ENCODE results near the gene SLC39A11.
"Not testable (repeated sequence)": the region's sequence is repeated elsewhere in the genome, so short reads cannot be mapped to it uniquely, and the experiment has no call there.

The SLC39A11 gene

DNA sequence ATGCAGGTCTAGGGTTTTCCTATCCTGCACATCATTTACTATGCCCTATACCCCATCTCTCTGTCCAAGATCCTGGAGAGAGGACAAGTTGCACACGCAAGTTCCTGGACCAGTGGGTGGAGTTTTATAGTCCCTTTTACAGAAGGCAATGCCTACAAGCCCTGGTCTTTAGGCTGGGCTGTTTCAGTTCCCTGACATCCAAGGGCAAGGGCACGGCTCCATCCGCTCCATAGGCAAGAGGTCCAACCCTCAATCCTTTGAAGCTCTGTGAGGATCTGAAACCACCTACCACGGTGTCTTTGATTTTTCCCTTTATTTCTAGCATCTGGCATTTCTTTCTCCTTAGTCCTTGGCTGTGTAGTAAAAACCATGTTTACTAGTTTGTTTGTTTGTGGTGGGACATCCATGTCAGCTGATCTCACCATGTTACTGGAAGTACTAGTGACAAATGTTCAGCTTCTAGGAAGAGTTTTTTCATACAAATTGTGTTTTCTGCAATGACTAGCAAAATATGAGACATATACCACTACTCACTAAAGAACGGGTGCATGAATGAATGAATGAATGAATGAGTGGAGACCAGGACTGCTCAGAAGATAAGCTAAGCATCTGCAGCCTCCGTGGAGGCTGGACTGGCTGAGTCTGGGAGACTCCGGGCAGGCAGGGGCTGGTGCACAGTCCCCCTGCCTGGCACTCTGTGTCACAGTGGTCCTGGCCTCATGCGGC, 359.4 kb downstream of the SLC39A11 start:
- no peak for DNase-seq

DNA sequence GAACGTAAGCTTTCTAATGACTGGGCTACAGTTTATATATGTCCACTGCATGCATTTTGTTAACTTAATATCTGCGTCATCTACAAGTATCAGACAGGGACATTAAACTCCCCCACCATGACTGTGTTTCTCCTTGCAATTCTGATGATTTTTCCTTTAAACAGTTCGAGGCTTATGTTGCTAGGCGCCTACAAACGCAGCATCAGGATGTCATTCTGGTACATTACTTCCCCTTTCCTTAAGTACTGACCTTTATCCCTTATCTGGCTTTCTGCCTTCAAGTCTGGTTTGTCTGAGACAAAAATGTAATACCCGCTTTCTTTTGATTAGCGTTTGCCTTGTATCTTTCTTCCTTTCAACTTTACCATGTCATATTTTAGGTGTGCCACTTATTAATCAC, 362.4 kb downstream of the SLC39A11 start:
- DNase-seq: peak; percentile 83

DNA sequence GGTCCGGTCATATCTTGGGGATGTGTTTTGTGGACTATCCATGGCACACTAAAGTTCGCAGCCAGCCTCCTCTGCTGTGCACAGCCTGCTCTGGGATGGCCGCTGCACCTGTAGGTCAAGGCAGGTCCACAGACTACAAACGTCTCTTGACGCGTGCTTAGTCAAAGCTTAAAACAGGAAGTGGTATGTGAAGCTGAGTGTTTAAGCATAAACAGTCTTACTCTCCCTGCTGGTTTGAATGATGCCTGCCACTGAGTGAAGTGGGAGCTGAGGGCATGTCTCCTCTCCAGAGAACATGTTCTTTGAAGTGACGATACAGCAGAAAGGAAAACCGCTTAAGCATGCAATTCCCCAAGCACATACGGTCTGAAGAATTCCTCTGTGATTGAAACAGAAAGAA, 365.6 kb downstream of the SLC39A11 start:
- DNase-seq: peak; percentile 1

DNA sequence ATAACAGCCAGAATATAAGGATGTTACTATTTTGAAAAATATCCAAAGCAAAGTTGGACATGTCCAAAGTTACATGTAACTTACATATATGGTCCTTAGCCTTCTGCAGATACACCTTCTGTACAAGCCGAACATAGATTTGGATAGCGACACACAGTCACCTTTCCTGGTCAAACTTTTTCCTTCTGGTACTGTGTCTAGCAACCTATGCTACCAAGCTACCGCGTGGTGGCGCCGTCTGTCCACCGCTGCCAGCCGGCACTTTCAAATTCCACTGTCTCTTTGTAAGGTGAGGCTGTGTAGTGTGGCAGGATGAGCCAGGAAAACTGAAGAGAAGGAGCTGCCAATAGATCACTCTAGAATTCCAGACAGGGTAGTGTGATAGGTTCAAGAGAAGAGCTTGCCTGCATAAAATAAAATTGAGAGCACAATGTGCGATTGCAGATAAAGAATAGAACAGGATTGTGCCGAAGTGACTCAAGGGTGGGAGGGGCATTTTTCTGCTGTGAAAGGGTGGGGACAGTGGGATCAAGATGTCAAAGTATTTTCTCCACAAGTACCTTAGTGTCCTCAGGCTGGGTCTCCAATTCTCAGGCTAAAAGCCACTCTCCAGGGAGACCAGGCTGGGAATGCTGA, 366.9 kb downstream of the SLC39A11 start:
- DNase-seq: peak; percentile 65

DNA sequence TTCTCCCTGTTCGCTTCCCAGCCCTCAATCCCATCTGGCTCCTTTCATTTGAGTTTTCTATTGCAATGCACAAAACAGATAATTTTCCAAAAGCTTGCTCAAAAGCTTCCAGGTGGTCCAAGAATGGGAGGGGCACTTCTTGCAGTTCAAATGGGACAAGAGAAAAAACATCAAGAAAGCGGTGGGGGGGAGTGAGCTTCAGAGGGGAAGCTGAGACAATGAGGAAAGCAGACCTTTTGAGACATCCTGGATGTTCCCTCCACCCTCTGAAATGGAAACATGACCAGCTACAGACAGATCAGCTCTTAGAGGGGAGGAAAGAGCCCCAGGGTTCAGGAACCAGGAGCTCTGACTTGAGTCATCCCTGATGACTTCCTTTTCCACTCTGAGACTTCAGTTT, 368.2 kb downstream of the SLC39A11 start:
- DNase-seq: no peak

DNA sequence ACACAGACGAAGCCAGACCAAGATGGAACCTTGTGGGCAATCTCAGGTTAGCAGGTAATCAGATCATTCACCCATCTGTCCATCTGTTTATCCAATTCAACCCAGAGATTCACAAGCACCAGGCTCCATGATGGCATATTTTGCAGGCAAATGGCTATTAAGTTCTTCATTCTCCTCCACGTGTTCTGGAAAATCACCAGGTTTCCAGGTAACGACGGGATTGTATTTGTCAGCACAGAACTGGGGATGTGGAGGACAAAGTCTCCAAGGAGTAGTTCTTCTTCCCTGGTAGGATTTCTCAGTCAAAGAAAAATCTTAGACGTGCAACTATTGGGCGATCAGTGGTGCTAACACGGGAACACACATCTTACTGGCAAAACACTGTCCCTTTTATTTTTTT, 368.8 kb downstream of the SLC39A11 start:
- no peak for DNase-seq

DNA sequence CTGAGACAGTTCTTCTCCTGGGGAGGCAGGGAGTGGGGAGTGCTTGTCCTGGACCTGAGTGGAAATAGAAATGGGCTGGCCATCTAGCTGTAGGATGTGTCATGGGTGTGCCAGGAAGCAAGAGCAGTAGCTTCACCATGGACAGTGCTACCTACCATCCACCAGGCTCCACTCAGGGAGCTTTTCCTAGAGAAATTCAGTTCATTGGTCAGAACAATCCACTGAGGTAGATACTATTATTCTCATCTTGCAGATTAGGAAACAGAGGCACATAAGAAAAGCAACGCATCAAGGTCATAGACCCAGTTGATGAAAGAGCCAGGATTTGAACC, 372.0 kb downstream of the SLC39A11 start:
- no peak for DNase-seq

DNA sequence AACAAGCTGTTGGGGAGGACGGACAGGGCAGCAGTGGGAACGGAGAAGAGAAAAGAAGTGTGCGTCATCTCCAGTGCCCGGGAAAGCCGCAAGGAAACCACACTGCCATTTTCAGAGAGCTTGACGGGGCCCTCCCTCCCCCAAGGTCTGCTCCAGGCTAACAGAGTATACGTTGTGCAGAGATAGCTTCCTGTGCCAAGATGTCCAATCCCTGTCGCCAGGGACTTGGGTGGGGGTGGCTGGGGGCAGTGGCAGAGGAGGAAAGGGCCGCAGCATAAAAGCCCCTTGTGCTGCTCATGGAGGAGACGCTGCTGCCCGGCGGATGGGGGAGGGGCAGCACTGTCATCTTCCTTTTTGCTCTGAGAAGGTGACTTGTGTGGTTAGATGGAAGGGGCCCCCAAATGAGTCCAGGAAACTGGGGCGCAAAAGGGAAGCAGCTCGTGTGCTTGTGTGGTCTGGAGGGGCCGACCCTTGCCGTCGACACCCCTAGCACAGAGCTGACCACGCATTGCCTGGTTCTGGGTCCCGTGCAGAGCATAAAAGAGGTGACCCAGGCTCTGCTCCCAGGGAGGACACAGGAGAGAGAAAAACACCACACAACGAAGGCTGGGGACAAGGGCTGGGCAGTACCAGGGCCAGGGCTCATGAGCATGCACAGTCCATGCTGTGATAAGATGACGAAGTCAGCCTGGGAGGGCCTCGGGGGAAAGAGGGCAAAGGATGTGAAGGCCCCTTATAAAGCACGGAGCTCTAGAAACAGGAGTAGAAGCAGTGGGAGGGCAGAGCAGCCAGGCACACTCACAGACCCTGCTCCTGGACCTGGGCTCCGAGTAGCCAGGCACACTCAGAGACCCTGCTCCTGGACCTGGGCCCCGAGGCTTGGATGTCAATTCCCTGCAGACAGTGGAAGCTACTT, 372.7 kb downstream of the SLC39A11 start:
- no peak for DNase-seq

DNA sequence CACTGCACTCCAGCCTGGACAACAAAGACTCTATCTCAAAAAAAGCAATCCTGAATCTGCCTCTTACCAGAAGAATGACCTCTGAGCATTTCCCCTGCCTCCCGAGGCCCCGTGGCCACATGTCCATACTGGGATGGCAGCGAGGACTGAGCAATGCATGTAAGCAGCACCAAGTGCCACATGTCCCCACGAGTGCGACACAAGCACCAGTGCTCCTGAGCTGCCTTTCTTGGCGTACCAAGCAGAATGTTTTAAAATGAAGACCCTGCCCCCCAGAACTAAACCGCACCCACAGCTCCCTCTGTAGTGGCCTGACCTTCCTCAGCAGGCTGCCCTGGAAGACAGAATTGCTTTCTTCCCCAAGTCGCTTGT, 373.3 kb downstream of the SLC39A11 start:
- no peak for DNase-seq

DNA sequence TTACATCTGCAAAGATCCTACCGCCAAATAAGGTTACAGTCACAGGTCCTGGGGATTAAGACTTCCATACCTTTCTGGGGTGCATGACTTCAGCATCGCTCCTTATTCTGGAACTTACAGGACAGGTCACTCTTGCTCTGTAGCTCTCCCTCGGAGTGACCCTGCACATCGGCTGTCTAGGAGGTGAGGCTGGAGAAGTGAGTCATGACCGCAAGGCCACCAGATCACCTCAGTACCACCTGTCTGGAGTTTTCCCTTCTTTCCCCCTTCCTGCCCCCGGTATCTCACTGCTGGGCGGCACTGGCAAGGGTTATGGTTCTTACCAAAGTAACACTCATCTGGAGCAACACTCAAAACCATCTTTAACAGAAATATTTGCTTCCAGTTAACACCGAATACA, 374.8 kb downstream of the SLC39A11 start:
- no peak for DNase-seq

DNA sequence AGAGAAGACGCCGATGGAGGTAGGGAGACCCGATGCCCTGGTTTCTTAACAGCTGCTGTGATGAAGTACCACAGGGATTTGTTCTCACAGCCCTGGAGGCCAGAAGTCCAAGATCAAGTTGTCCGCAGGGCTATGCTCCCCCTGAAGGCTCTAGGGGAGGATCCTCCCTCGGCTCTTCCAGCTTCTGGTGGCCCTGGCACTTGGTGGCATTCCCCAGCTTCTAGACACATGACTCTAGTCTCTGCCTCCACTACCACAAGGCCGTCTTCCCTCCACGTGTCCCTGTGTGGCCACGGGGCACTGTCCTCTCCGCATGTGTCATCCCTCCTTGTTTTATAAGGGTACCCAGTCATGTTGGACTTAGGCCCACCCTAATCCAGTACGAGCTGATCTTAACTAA, 375.2 kb downstream of the SLC39A11 start:
- no peak for DNase-seq

DNA sequence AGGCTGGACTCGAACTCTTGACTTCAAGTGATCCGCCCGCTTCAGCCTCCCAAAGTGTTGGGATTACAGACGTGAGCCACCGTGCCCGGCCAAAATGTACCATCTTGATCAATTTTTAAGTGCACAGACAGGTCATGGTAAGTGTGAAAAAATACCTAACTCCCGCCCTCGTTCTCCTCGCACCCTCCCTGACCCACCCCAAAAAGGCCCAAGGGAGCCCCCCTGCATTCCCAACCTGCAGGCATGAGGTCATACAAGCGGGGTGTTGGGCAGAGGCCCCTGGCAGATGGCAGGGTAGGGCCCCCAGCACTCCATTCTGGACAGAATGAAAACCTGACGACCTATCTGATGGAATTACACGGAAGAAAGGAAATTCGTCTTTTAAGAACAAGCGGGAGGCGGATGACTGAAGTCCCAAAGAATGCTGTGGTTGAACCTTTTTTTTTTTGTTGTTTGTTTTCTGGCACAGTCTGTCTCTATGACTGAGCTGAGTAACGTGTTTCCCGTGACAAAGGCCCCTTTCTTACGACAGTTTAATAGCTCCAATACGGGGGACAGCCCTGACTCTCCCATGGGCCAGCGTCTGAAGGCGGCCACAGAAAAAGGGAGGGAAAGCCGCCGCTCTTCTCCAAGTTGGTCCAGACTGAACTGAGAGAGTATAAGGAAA, 376.4 kb downstream of the SLC39A11 start:
- no peak for DNase-seq

DNA sequence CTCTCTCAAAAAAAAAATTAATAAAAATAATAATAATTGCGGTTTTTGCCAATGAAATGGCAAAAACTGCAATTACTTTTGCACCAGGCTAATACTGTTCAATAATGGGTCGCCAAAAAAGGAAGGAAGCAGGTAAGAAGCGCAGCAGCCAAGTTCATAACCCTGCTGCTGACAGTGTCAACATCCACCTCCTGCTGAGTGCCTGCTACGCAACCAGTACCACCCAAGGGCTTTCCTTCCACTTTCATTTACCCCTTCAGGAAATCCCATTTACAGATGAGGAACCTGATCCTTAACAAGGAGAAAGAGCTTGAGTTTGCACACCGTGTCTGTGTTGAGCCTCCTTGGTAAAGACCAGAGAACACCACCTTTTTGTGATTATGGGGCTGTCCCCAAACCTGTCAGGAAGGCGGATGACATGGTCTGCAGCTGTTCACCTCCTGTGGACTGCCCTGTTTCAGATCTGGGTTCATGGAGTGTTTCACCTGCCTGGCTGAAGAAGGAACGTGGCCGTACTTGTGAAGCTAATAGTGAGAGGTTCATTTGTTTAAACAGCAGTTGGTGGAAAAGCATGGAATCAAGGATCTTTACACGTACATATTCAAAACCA, 378.0 kb downstream of the SLC39A11 start:
- DNase-seq: no peak

DNA sequence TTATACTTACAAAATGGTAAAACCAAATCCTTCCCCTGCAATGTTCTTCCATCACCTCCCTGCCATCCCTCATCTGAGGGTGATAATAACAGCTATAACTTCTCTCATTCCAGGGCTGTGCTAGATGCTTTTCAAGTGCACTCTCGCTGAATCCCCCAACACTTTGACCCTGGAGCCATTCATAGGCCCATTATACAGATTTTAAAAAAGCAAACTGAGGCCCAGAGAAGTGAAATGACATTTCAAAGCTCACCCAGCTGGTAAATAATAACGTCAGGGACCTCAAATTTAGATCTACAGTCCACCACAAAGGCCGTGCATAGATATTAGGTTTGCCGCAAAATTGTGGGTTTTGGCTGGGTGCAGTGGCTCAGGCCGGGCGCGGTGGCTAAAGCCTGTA, 378.8 kb downstream of the SLC39A11 start:
- no peak for DNase-seq

DNA sequence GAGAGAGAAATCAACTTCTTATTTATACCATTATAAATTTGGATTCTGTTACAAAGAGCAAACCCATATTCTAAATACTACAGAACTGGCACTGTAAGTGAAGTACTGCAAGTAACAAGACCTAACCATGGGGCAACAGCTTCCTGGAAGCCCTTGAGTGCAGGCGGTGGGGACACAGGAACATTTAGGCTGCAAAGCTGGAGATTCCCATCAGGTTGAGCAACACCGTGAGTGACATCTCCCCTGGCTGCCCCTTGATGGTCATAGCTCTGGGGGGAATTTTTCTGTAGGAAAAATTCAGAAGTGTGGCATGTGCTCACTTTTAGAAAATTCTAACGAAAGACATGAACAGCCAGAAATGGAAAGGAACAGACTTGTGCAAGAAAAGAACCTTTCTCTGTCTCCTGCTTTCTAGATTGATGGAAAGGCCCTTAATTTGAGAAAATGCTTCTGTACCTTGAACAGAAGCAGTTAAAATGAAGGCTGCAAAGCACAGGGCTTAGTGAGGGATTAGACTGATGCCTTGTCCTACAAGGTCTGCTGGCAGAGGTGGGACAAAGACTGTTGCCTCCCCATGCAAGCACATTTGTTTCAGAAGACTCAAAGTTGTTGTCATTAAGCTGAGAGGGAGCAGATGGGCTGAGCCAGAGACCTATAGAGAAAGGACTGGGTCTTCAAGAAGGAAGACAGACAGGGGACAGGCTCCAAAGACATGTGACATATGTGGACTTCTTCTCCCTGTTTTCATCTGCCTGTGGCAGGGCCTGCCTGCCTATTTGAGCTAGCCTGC, 380.8 kb downstream of the SLC39A11 start:
- DNase-seq: no peak

DNA sequence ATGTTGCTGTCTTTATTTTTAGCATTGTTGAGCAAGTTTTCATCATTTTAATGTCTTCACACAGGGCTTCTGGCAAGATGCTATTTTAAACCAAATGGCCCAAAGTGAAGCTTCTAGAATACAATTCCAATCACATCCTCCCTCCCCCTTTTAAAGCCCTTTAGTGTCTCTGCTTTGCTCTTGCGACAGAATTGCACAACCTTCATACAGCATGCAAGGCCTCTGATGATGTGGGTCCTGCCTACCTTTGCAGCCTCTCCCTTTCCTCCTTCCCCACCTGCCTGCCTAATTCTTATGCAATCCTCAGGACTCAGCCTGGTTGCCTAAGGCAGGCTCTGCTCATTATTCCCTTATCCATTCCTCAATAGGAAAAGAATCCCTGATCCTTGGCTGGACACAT, 381.7 kb downstream of the SLC39A11 start:
- DNase-seq: no peak

DNA sequence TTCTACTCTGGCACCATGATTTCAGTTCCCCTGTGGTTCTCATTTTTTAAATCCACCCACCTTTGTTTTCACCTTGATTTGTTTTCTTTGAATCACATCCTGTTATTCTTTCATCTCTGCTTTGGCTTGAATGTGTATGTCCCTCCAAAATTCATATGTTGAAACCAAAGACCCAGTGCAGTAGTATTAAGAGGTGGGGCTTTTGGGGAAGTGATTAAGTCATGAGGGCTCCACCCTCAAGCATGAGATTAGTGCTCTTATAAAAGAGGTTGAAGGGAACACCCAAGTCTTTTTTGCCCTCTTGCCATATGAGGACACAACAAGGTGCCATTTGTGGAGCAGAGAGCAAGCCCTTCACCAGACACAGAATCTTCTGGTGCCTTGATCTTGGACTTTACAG, 382.3 kb downstream of the SLC39A11 start:
- DNase-seq: peak; percentile 0

DNA sequence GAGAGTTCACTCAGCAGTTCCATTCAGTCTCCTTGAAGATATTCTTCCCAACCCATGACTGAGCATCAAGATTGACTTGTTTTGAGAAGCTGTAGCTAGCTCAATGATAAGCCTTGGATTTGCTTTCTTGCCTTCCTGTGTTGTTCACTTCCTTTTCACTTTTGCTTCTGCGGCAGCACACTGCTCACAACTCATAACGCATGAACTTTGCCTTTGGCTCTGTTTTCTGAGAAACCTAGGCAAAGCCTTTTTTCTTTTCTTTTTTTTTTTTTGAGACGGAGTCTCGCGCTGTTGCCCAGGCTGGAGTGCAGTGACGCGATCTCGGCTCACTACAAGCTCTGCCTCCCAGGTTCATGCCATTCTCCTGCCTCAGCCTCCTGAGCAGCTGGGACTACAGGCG, 383.8 kb downstream of the SLC39A11 start:
- not testable (repeated sequence) for DNase-seq

DNA sequence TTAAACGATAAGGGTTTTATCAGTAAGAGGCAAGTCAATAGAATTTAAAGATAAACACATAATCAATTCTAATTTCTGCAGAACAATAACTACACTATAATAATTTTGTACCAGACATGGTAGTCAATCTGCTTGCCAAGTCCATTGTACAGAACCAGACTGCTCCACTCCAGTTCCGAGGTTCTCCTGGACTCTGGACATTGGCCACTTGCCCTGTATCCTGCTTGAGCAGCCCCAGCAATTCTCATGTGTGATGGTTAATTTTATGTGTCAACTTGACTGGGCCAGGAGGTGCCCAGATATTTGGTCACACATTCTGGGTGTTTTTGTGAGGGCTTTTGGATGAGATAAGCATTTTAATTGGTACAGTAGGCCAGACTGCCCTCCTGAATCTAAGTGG, 384.6 kb downstream of the SLC39A11 start:
- DNase-seq: no peak

DNA sequence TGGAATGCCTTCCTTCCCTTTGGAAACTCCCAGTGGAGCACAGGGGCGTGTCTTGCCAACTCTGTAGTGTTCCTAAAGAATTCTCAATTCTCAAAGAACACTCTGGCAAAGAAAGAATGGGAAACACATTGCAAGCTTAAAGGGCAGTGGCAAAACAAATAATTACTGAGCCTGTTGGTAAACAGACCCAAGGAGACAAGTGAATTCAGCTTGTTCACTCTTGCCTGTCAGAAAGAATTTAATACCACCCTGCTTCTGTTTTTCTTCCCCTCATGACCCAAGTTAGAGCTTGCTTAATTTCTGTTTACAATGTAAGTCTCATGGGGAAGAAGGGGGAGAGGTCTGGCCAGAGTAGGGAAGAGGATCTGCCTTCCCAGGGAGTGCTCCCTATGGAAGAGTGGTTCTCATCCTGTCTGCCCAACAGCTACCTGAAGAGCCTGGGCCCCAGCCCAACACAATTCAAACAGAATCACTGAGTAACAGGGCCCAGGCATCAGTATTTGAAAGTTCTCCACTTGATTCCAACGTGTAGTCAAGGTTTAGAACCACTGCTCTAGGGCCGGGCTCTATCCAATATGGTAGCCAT, 386.0 kb downstream of the SLC39A11 start:
- no peak for DNase-seq

DNA sequence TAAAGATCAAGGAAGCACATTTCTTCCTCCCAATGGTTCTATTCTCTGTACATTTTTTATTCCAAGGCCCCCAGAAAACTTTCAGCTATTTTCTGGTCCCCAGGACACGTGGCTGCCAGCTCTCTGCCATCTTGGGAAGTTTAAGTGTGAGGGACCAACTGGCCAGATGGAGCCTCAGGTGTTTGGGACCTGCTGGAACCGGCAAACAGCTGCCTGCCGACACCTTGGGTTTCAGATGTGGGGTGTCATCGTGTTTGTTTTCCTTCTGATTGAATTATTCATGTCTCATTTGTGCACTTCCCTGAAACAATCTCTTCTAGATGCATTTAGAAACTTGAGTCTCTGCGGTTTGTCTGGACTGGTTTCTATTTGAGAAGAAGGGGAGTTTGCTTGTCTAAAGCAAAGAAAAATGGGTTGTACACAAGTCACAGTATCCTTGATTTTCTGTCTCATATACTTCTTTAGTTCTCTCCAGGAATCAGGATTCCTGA, 386.5 kb downstream of the SLC39A11 start:
- no peak for DNase-seq

DNA sequence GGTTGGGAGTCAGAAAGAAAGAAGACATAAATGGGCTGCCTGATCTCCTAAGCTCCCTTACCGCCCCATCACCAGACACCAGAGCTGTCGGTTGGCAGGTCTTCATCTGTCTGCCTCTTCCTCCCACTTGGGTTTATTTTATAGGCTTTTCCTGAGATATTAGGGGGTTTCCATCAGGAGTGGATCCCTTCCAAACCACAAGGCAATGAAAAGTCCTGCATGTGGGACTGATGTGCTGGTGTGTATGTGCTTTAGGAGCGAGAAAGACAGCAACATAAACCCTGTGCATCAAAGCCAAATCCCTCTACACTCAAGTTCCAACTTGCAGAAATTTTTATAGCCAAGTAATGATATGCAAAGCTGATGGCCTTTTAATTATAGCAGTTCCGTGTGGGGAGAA, 389.5 kb downstream of the SLC39A11 start:
- no peak for DNase-seq
